GM21737 (cell line): ENCODE results near the gene IL1RAPL1.

Experiments
- ATAC-seq: cut with Tn5 transposase; IDR thresholded peaks from one replicate; pipeline ENCODE4 v1.9.1; 2021; ENCODE audit warnings: mild to moderate bottlenecking, moderate library complexity; ENCODE audit not compliant: unreplicated experiment

IL1RAPL1 gene

GRCh38 chrX:28960063-28960462 lies 372.8 kb downstream of the IL1RAPL1 start:
- no peak for ATAC-seq

GRCh38 chrX:28966331-28966730 lies 379.1 kb downstream of the IL1RAPL1 start:
- ATAC-seq: no peak

DNA sequence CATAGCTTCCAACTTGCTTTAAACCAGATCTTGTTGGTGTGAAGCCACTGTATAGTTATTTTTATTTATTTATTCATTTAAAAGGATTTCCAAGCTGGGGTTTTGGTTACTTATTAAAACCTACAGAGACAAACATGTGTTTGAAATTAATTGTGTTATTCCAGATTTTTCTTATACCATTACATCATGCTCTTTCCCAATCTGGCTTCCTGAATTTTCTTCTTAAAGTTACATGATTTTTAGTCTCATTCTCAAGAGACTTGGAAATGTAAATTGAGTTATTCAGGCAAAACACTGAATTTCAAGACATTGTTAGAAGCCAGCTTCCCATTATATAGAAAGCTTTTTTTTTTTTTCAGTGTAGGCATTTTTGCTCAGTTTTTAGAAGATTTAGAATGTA lies 381.9 kb downstream of the IL1RAPL1 start:
- ATAC-seq: no peak

DNA sequence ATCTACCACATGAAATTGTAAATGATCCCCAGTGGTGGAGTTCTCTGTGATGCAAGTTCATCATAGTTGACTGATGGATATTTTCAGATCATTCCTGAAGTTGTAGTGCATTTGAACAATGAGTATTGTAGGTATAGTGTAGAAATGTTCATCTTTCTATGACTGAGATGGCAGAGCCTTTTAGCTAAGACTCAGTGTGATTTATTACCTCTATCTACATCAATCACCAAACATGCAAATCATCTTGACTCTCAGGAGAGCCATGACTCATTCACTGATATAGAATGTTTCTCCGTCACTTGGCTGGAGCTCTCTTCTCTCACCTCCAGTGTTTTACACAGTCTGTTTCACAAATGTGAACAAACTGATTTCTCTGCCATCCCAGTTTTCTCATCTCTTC lies 392.6 kb downstream of the IL1RAPL1 start:
- no peak for ATAC-seq

GRCh38 chrX:28981952-28982351 lies 394.7 kb downstream of the IL1RAPL1 start:
- ATAC-seq: no peak

DNA sequence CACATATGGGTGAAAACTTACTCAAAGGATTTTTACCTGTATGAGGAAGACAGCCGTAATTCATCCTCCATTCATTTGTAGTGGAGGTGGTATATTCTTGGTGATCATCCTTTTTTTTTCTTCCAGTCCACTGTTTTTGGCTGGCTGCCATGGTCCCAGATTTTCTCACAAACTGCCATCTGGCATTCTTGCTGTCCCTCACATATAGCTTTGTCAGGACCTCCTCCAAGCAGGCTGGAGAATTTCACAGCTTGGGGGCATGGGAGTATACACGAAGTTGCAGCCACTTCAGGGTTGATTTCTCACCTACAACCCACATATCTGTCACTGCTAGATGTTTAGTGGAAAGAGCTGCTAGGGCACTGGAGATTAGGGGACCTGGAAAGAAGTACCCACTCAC lies 401.0 kb downstream of the IL1RAPL1 start:
- no peak for ATAC-seq

- no peak for ATAC-seq
Measured at GRCh38 chrX:28997706-28998463, 410.6 kb downstream of the IL1RAPL1 start.

DNA sequence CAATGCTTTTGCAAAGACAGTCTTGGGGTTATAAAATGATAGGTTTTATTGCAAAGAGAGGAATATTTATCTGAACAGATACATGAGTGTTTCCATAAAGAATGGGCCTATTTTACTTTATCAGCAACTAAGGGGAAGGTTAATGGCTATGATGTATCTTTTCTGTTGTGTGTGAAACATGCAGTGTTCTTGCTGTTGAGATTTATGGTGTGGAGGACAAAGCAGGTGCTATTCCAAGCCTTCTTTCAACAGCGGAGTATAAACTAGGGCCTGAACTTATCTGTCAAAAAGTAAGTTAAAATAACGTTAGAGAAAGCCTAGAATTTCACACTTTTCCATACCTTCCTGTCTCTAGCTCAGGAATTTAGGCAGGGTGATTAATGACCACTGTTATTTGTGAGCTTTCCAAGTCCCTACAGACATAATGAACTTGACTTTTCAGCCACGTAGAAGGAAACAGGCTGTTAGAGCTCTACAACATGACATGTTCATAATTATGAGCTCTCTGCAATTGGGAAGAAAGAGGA lies 411.4 kb downstream of the IL1RAPL1 start:
- no peak for ATAC-seq

DNA sequence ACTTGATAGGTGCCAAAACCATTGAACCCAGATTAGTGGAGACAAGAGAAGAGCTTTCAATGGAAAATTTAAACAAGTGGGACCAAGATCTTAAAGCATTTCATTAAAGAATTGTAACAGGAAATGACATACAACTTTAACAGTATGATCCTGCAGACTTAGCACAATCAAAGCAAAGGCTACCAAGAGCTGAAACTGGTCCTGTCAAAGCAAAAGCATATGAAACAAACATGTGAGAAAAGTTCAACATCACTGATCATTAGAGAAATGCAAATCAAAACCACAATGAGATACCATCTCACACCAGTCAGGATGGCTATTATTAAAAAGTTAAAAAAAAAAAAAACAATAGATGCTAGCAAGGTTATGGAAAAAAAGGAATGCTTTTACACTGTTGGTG lies 425.6 kb downstream of the IL1RAPL1 start:
- ATAC-seq: no peak

DNA sequence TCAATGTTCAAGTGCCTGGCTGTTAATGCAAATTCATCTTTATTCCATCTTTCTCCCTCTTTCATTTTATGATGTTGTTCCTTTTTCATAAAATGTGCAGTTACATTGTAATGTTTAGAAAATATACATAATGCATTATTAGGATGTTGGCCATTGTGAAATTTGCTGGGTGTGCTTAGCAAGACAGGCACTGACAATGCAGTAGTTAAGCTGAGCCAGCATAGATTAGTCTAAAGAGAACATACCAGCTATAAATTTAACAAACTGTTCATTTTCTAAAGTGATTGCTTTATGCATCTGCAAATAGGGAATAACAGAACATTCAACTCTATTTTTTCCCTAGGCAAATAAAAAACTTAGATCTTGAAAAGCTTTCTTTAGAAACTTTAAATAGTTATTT lies 436.0 kb downstream of the IL1RAPL1 start:
- ATAC-seq: no peak

- ATAC-seq: no peak
Measured at GRCh38 chrX:29024871-29025270, 437.6 kb downstream of the IL1RAPL1 start.

DNA sequence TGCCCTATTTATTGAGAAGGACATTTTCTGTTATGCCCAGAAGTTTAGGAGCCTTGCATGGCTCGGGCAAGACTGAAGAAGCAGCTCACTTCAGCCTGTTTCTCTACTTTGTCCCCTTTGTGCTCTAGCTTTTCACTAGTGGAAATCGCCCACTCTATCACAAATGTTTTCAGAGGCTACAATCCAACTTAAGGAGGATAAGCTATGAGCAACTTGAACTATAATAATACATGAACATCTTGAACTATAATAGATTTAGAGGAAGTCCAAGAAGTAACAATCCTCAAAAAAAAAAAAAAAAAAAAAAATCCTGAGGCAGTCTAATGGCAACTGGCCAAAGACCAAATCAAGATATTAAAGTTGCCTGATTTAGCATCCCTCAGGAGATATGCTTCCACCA lies 452.3 kb downstream of the IL1RAPL1 start:
- ATAC-seq: no peak

DNA sequence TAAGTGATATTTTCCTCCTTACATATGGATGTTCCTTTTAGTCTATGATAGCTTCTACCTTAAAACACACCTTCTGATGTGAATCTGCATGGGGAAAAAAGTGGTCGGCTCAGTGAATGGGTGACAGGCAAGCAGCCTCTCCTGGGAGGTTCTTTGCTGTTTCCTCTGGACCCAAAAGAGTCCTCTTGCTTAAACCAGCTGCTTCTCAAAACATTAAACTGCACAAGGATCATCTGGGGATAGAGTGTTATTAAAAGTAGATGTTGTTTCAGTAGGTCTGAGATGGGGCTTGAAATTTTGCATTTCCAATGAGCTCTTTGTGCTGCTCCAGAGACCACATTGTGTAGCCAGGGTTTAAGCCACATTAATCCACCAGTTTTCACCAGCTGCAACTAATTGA lies 452.9 kb downstream of the IL1RAPL1 start:
- ATAC-seq: no peak

DNA sequence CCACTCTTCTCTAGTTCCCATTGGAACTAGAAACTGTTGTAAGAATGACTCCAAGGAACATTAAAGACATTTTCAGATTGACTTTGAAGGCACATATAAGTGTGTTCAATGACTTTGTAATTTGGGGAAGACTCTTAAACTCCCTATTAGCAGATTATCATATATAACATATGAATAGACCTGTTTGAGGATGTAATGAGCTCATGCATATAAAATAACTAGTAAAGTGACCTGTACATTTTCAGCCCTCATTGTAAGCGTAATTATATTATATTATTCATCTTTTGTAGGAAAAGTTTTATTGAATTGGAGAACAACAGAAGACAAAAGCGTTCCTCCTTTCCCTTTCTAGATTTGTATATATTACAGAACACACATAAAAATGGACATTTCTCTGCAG lies 455.1 kb downstream of the IL1RAPL1 start:
- ATAC-seq: no peak

GRCh38 chrX:29043746-29044145 lies 456.5 kb downstream of the IL1RAPL1 start:
- no peak for ATAC-seq

DNA sequence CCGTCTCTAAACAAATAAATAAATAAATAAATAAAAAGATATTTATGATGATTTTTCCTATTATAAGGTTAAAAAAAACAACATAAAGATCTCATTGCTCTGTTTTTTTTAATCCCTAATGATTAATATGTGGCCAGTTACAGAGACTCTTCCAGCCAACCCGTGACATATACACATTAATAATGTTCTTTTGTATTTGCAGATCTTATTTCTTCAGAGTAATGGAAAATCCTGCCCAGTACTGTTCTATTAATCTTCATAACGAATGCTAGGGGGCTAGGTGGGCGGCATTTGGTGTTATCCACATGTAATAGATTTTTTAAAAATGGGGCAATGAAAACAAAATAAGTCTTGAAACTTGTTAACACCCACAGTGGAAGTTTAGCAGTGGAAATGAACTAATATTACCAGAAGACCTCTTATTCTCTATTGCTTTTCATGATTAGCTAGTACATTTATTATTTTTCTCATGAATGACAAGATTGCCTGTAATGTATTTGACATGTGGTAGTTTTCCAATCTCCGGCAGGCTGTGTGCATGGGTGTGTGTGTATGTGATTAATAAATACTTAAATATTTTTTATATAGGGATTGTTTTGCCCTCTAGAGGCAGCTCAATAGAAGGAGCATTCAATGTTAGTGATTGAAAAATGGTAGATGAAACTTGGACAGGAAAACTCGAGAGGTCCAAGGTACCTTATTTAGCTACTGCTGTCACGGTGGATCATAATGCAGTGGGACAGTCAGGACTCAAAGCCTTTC lies 457.4 kb downstream of the IL1RAPL1 start:
- no peak for ATAC-seq

GRCh38 chrX:29065477-29065876 lies 478.2 kb downstream of the IL1RAPL1 start:
- ATAC-seq: no peak

DNA sequence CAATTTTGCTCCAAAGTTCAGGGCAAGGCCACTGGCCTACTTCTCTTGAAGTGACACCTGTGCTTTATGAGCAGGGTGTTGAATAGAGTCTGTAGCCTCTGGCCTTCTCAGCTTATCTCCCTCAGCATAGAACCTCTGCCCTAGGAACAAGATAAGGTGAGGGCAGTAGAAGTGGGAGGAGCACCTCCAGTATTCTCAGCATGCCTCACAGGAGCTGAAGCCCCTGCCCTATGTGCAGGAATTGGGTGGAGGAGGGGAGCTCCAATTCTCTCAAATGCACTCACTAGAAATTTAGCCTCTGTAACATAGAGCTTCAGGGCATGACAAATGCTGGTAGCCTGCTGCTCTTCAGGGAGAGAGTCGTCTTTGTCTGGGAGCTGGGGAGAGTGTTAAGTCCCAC lies 479.3 kb downstream of the IL1RAPL1 start:
- no peak for ATAC-seq

GRCh38 chrX:29067351-29067750 lies 480.1 kb downstream of the IL1RAPL1 start:
- no peak for ATAC-seq

DNA sequence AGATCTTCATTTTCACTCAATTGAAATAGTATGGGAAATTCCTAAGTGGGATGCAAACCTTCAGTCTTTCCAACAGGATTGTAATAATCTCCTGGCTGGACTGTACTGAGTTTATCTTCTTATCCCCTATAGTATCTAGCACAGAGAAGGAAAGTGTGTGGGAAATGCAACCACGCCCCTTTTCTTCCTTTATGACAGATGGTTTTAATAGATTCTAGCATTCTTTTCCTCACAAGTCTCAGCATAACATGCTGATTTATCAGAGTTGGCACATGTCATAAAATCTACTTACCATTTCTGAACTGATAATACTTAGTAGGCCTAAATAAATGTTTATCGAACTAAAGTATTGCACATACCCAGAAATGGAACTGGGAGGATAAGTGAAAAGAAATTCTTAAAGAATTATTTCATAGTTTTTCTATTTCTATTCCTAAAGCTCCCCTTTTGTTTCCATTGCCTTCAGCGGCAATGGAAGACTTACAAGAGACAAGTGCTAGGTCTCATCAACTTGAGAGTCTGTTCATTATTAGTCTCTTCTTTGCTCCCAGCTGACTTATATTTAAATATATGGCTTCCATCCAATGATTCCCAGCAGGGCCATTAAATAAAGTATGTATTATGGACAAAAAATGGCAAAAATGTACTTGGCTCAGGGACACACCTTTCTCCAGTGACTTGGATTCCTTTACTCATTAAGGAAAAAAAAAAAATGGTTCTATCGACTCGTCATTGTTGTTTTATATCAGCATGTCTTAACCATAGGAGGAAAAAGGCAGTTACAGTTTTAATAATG lies 484.5 kb downstream of the IL1RAPL1 start:
- ATAC-seq: no peak

DNA sequence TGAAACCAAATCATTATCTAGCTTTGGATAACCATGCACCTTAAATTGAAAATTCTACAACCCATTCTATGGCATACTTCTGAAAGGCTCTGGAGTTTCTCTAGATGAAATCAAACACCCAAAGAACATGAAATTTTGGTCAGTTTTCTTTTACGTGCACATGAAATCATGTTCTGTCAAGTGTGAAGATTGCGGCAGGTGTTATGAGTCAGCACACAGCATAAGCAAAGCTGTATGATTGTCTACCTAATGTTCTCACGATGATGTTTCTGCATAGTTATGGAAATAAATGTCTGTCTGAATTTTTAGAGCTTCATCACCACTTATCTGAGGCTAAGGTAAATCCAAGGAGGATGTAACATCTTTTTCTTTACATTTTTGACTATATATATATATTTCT lies 495.3 kb downstream of the IL1RAPL1 start:
- no peak for ATAC-seq
